CD4-positive, alpha-beta T cell (primary cell): ENCODE results near the gene MAN1B1. TPM values are rescaled to one million over a fixed set of nuclear protein-coding genes. Genes with fewer than 3 reads are reported as not detected.

ENCODE experiments used
- ATAC-seq: fragments of 200-7000 bp; cut with Tn5 transposase; one replicate; pipeline ENCODE4 v1.10.0; 2022; ENCODE audit warnings: mild to moderate bottlenecking; ENCODE audit not compliant: poor library complexity
- CTCF ChIA-PET: fragments of 350-600 bp; sonication (Branson Sonifier 250); formaldehyde crosslinking; loops from one replicate; lab custom pipeline; 2021; ENCODE audit warnings: antibody characterized with exemption, inconsistent platforms; lab: Charles Lee
- POLR2A ChIA-PET: fragments of 350-600 bp; sonication (Branson Sonifier 250); formaldehyde crosslinking; loops from one replicate; lab custom pipeline; 2021; ENCODE audit warnings: antibody characterized with exemption, inconsistent platforms; lab: Charles Lee
- DNase-seq, 14 experiments: peaks; one replicate each; pipeline ENCODE4 v3.0.0-alpha.2; 2013 to 2020; ENCODE audit warnings: mixed read lengths in 2 of 14
- H3K27ac ChIP-seq, 2 donors: one replicate each; pipeline versions ENCODE4 v1.5.1 to v1.7.0; 2013; ENCODE audit warnings: low read length in 2 of 2, low read depth in 1 of 2, mild to moderate bottlenecking in 1 of 2
- H3K27me3 ChIP-seq, 2 experiments: 1 replicate in 1 of 2; 2 replicates in 1 of 2; pipeline versions ENCODE4 v1.6.1 to v1.7.0; 2013; ENCODE audit warnings: low read length in 2 of 2, control low read depth in 1 of 2, mild to moderate bottlenecking in 1 of 2, moderate library complexity in 1 of 2; ENCODE audit not compliant: insufficient read depth in 2 of 2, control insufficient read depth in 1 of 2
- H3K36me3 ChIP-seq: one replicate; pipeline ENCODE4 v1.6.1; 2013; ENCODE audit warnings: low read length, control low read depth; ENCODE audit not compliant: insufficient read depth
- H3K4me1 ChIP-seq: one replicate; pipeline ENCODE4 v1.6.1; 2013; ENCODE audit warnings: low read length, control low read depth; ENCODE audit not compliant: insufficient read depth
- H3K4me3 ChIP-seq: one replicate; pipeline ENCODE4 v1.5.1; 2013; ENCODE audit warnings: mild to moderate bottlenecking, low read length, moderate library complexity
- H3K9me3 ChIP-seq, 2 experiments: 1 replicate in 1 of 2; 2 replicates in 1 of 2; pipeline versions ENCODE4 v1.6.1 to v1.7.0; 2013; ENCODE audit warnings: low read length in 2 of 2, mild to moderate bottlenecking in 2 of 2, control low read depth in 1 of 2, moderate library complexity in 1 of 2; ENCODE audit not compliant: control insufficient read depth in 1 of 2, insufficient read depth in 1 of 2
- H3K27ac Mint-ChIP-seq: one replicate; pipeline ENCODE4 v1.8.0; 2020; ENCODE audit warnings: mixed read lengths
- H3K27me3 Mint-ChIP-seq: one replicate; pipeline ENCODE4 v1.8.0; 2021; ENCODE audit warnings: mixed read lengths
- H3K36me3 Mint-ChIP-seq: one replicate; pipeline ENCODE4 v1.8.0; 2021; ENCODE audit warnings: low read depth, mixed read lengths
- H3K4me1 Mint-ChIP-seq: one replicate; pipeline ENCODE4 v1.8.0; 2021; ENCODE audit warnings: low read depth, mixed read lengths
- H3K4me3 Mint-ChIP-seq: one replicate; pipeline ENCODE4 v1.8.0; 2020; ENCODE audit warnings: mild to moderate bottlenecking, mixed read lengths
- H3K9me3 Mint-ChIP-seq: one replicate; pipeline ENCODE4 v1.8.0; 2020; ENCODE audit warnings: mixed read lengths
- intact Hi-C, 2 experiments: fragments of 100-400 bp; cut with DNase I in 1 of 2; cut with micrococcal nuclease in 1 of 2; formaldehyde crosslinking; loops; one replicate each; pipeline versions ENCODE4 v1.15.1 to v1.9.0; 2023 to 2025; cut with DNase I, micrococcal nuclease
- total RNA-seq, 174 experiments: library from RNA in 2 of 174; stranded (reverse) in 2 of 174; gene quantifications; one replicate each; pipeline ENCODE4 v1.2.3 and lab custom pipeline; 2021 to 2026
- TF ChIP-seq, protein P1 (sequence below): fragments of 200-600 bp; IDR thresholded peaks from one replicate; pipeline ENCODE4 v1.8.0; 2022; ENCODE audit warnings: antibody characterized with exemption, mild to moderate bottlenecking

Gene MAN1B1
- total RNA-seq, 2 experiments from 2014 or later, result 60.9 to 66.9 TPM

DNA sequence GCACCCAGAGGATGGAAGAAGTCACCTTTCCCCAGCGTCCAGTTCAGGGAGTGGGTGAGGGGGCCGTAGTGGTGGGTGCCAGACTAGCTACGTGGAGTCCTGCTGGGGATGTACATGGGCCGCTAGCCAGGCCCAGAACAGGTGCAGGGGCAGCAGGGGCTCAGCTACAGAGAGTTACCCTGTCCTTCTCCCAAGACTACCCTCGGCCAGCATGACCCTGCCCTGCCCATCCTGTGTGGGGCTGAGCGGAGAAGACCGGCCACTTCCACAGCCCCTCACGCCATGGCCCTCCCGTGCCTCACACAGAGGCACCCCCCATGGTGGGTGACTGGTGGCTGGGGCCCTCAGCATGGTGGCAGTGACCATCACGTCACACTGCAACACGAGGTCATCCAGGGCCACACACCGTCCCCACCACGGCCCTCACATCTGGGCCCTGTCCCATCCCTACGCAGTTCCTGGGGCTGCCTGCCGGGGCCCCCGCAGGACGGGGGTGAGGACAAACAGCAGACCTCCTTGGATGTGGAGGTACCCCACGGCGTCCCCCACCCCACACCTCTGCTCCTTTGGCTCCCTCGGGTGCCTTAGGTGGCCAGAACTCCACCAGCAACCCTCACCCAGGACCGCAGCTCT is 28.7 kb downstream of the MAN1B1 start:
- H3K4me1 ChIP-seq, result peaks cover 28% of the 10 kb centered on the region
- Mint-ChIP-seq H3K27me3 (no peaks in the 10 kb centered on the region), H3K36me3 (peaks cover 18% of the 10 kb centered on the region), H3K27ac (no peak overlapping the region), H3K4me1 (no peaks in the 10 kb centered on the region), H3K4me3 (peak overlapping the region; percentile 25), H3K9me3 (no peaks in the 10 kb centered on the region)
- no peak for ATAC-seq
- ChIA-PET POLR2A (interaction anchor here (0.7 to 2.9 kb wide), 7 partner anchors 12 to 125 kb away, joined by 3 to 11 read pairs (median 6); partner anchors contain the start of genes MAN1B1 and TUBB4B), CTCF (interaction anchor here (0.9 to 1.7 kb wide), 2 partner anchors 20 to 121 kb away, joined by 3 to 7 read pairs; no protein-coding TSS in a partner anchor)
- intact Hi-C loops, result loop anchor here (2.0 to 5.0 kb wide), 2 partner anchors 19 to 122 kb away; no protein-coding TSS in a partner anchor
- TF ChIP-seq, protein P1, sequence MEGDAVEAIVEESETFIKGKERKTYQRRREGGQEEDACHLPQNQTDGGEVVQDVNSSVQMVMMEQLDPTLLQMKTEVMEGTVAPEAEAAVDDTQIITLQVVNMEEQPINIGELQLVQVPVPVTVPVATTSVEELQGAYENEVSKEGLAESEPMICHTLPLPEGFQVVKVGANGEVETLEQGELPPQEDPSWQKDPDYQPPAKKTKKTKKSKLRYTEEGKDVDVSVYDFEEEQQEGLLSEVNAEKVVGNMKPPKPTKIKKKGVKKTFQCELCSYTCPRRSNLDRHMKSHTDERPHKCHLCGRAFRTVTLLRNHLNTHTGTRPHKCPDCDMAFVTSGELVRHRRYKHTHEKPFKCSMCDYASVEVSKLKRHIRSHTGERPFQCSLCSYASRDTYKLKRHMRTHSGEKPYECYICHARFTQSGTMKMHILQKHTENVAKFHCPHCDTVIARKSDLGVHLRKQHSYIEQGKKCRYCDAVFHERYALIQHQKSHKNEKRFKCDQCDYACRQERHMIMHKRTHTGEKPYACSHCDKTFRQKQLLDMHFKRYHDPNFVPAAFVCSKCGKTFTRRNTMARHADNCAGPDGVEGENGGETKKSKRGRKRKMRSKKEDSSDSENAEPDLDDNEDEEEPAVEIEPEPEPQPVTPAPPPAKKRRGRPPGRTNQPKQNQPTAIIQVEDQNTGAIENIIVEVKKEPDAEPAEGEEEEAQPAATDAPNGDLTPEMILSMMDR, result no peak
- peaks cover 23% of the 10 kb centered on the region for H3K36me3 ChIP-seq
- H3K27me3 ChIP-seq, result no peaks in the 10 kb centered on the region
- no peaks in the 10 kb centered on the region for H3K9me3 ChIP-seq
- no peak overlapping the region for H3K27ac ChIP-seq
- no peak overlapping the region for H3K4me3 ChIP-seq
- peak in 1 of 14 experiments; percentile 40 for DNase-seq

DNA sequence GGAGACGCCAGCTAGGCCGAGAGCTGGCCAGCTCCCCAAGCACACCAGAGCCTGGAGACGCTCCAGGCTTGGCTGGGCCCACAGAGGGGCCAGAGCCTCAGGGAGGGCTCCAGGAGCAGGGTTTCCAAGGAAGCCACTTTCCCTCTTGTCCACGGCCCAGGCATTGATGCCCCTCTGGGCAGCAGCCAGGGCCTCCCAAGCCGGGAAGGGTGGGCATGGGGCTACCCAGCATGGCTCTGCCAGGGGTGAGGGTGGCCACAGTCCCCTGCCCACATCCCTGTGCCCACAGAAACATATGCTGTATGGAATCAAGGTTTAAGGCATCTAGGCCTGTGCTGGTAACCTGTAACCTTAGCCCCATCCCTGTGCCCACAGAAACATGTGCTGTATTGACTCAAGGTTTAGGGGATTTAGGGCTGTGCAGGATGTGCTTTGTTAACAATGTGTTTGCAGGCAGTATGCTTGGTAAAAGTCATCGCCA is 29.3 kb downstream of the MAN1B1 start:
- Histone ChIP-seq H3K4me3 (no peak overlapping the region), H3K27ac (no peak overlapping the region), H3K9me3 (no peaks in the 10 kb centered on the region), H3K36me3 (peaks cover 18% of the 10 kb centered on the region), H3K27me3 (no peaks in the 10 kb centered on the region), H3K4me1 (peaks cover 28% of the 10 kb centered on the region)
- CTCF ChIA-PET, result interaction anchor here (1.7 kb wide), 1 partner anchor 20 kb away, joined by 7 read pairs; no protein-coding TSS in a partner anchor
- H3K27ac Mint-ChIP-seq, result no peak overlapping the region
- H3K4me1 Mint-ChIP-seq, result no peaks in the 10 kb centered on the region
- intact Hi-C loops, result loop anchor here in 1 of 2 experiments (5.0 kb wide), 1 partner anchor 121 kb away; no protein-coding TSS in a partner anchor
- TF ChIP-seq, protein P1, result no peak
- peak overlapping the region; percentile 65 for H3K4me3 Mint-ChIP-seq
- POLR2A ChIA-PET, result interaction anchor here (1.2 to 1.9 kb wide), 4 partner anchors 20 to 120 kb away, joined by 6 to 11 read pairs (median 6); partner anchors contain the start of gene MAN1B1
- no peaks in the 10 kb centered on the region for H3K27me3 Mint-ChIP-seq
- H3K36me3 Mint-ChIP-seq, result peaks cover 14% of the 10 kb centered on the region
- ATAC-seq, result no peak
- DNase-seq, result no peak
- H3K9me3 Mint-ChIP-seq, result no peaks in the 10 kb centered on the region

DNA sequence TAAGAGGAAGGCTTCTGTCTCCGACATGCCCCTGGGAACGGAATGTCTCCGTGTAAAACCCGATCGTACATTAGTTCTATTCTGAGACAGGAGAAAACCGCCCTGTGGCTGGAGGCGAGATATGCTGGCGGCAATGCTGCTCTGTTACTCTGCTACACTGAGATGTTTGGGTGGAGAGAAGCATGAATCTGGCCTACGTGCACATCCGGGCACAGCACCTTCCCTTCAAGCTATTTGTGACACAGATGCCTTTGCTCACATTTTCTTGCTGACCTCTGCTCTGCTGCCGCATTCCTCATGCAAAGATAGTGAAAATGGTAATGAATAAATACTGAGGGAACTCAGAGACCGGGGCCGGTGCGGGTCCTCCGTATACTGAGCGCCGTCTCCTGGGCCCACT is 29.9 kb downstream of the MAN1B1 start:
- CTCF ChIA-PET, result no interaction called here
- Mint-ChIP-seq H3K27ac (no peak overlapping the region), H3K9me3 (no peaks in the 10 kb centered on the region), H3K4me1 (no peaks in the 10 kb centered on the region), H3K4me3 (peak overlapping the region; percentile 65), H3K27me3 (no peaks in the 10 kb centered on the region), H3K36me3 (peaks cover 8% of the 10 kb centered on the region)
- DNase-seq, result no peak
- no peaks in the 10 kb centered on the region for H3K9me3 ChIP-seq
- POLR2A ChIA-PET, result no interaction called here
- no peak for ATAC-seq
- peaks cover 28% of the 10 kb centered on the region for H3K4me1 ChIP-seq
- TF ChIP-seq, protein P1, result no peak
- no peak overlapping the region for H3K4me3 ChIP-seq
- peaks cover 13% of the 10 kb centered on the region for H3K36me3 ChIP-seq
- no peaks in the 10 kb centered on the region for H3K27me3 ChIP-seq
- intact Hi-C loops, result loop anchor here in 1 of 2 experiments (5.0 kb wide), 1 partner anchor 121 kb away; no protein-coding TSS in a partner anchor
- no peak overlapping the region for H3K27ac ChIP-seq
